Ramos (cell line): ENCODE measurements around the gene CTBP1.

Experiments
- in situ Hi-C: fragments of 300-500 bp; cut with MboI; formaldehyde crosslinking; loops from one replicate; pipeline ENCODE4 v1.14.3; 2022; ENCODE audit warnings: low sequenced_read_pairs; ENCODE audit not compliant: unreplicated experiment

Gene CTBP1

GRCh38 chr4:1180663-1181062 is 68.3 kb downstream of the CTBP1 start:
- in situ Hi-C loops: no loop called here

- in situ Hi-C loops: no loop called here
These were observed 69.0 kb downstream of the CTBP1 start for GRCh38 chr4:1179976-1180375.

- in situ Hi-C loops: no loop called here
These were observed 69.9 kb downstream of the CTBP1 start for GRCh38 chr4:1179089-1179441.

- in situ Hi-C loops: no loop called here
These were observed 70.4 kb downstream of the CTBP1 start for GRCh38 chr4:1178300-1179088.

GRCh38 chr4:1177274-1178141 is 71.4 kb downstream of the CTBP1 start:
- in situ Hi-C loops: no loop called here

- in situ Hi-C loops: no loop called here
These were observed 72.3 kb downstream of the CTBP1 start for GRCh38 chr4:1176398-1177273.

GRCh38 chr4:1175635-1176229 is 73.2 kb downstream of the CTBP1 start:
- in situ Hi-C loops: no loop called here

GRCh38 chr4:1174941-1175634 is 73.8 kb downstream of the CTBP1 start:
- in situ Hi-C loops: no loop called here

- in situ Hi-C loops: no loop called here
These were observed 75.8 kb downstream of the CTBP1 start for GRCh38 chr4:1172971-1173757.

GRCh38 chr4:1172228-1172851 is 76.6 kb downstream of the CTBP1 start, which contains the start of gene SPON2:
Gene SPON2, minus strand, starts transcription at chr4:1172583.
- in situ Hi-C loops: no loop called here

- in situ Hi-C loops: no loop called here
These were observed 77.4 kb downstream of the CTBP1 start for GRCh38 chr4:1171311-1172227.

- in situ Hi-C loops: no loop called here
These were observed 78.0 kb downstream of the CTBP1 start for GRCh38 chr4:1170976-1171310.

GRCh38 chr4:1170156-1170975 is 78.6 kb downstream of the CTBP1 start:
- in situ Hi-C loops: no loop called here

- in situ Hi-C loops: no loop called here
These were observed 79.2 kb downstream of the CTBP1 start for GRCh38 chr4:1169691-1170096.

GRCh38 chr4:1169171-1169671 is 79.7 kb downstream of the CTBP1 start:
- in situ Hi-C loops: no loop called here
